ES-I3 (cell line): Measurements from ENCODE around the gene ZNF700.
"Not testable (repeated sequence)": the region's sequence is repeated elsewhere in the genome, so short reads cannot be mapped to it uniquely, and the experiment has no call there.

ENCODE experiments used
- H3K36me3 ChIP-seq: 2 replicates; pipeline ENCODE4 v1.6.1; 2013; ENCODE audit warnings: mild to moderate bottlenecking, low read length, control low read depth, moderate library complexity; ENCODE audit not compliant: insufficient read depth
- H3K4me1 ChIP-seq: 2 replicates; pipeline ENCODE4 v1.6.1; 2013; ENCODE audit warnings: mild to moderate bottlenecking, control low read depth, low read length; ENCODE audit not compliant: insufficient read depth
- H3K9ac ChIP-seq: 2 replicates; pipeline ENCODE4 v1.6.1; 2013; ENCODE audit warnings: low read depth, mild to moderate bottlenecking, low read length, moderate library complexity
- H3K9me3 ChIP-seq: 2 replicates; pipeline ENCODE4 v1.6.1; 2013; ENCODE audit warnings: mild to moderate bottlenecking, low read length, moderate library complexity; ENCODE audit not compliant: control insufficient read depth, insufficient read depth

ZNF700 gene

GRCh38 chr19:11949614-11950080, 24.7 kb downstream of the ZNF700 start:
- not testable (repeated sequence) for H3K36me3 ChIP-seq, H3K9ac ChIP-seq, H3K4me1 ChIP-seq
- H3K9me3 ChIP-seq, result peaks cover 30% of the 10 kb centered on the region

- Histone ChIP-seq H3K36me3 (peaks cover 4% of the 10 kb centered on the region; the same call in 1 of the 2 replicates), H3K9me3 (peaks cover 28% of the 10 kb centered on the region)
Measured at GRCh38 chr19:11950312-11950711, 25.4 kb downstream of the ZNF700 start.

DNA sequence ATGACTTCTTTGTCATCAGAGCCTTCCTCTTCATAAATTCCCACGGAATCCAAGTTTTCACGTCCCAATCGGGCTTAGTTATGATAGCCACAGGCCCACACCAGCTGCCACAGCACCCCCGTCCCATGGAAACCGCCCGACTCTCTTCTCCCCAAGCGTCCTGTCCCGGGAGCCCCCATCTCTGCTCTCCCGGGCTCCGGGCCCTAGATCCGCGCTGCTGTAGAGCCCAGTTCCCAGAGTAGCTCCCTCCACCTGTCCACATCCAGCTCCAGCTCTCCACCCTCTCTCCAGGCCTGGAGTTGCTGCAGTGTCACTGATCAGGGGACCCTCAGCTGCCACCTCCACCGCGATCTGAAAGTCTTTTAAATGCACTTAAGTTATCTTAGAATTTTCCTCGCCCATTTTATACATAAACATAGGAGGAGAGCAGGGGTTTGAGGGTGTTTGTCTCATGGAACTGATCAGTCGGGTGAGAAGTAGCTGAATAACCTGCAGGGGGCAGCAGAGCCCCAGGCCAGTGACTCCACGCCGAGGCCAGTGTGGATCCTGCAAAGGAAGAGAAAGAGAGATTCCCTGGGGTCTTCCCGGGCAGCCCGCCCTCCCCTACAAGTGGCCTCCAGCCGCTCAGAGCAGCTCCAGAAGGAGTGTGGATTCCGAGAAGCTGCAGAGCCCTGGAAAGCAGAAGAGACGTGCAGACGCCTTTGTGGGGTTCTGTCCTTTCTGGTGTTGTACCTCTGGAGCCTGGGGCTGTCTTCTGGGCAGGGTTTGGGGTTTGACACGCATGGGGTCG, 38.9 kb downstream of the ZNF700 start:
- 0 out of 2 replicates have a peak, but pooled peaks cover 6% of the 10 kb centered on the region for H3K9me3 ChIP-seq
- no peaks in the 10 kb centered on the region for H3K36me3 ChIP-seq
- no peak overlapping the region for H3K9ac ChIP-seq
- H3K4me1 ChIP-seq, result no peaks in the 10 kb centered on the region

More at GRCh38 chr19:11950312-11950711, 25.4 kb downstream of the ZNF700 start:
- Histone ChIP-seq H3K9ac (no peak overlapping the region), H3K4me1 (no peaks in the 10 kb centered on the region)

GRCh38 chr19:11964496-11964857, 39.6 kb downstream of the ZNF700 start:
- no peaks in the 10 kb centered on the region for H3K36me3 ChIP-seq
- 0 out of 2 replicates have a peak, but pooled peaks cover 4% of the 10 kb centered on the region for H3K9me3 ChIP-seq
- H3K4me1 ChIP-seq, result no peaks in the 10 kb centered on the region
- no peak overlapping the region for H3K9ac ChIP-seq

DNA sequence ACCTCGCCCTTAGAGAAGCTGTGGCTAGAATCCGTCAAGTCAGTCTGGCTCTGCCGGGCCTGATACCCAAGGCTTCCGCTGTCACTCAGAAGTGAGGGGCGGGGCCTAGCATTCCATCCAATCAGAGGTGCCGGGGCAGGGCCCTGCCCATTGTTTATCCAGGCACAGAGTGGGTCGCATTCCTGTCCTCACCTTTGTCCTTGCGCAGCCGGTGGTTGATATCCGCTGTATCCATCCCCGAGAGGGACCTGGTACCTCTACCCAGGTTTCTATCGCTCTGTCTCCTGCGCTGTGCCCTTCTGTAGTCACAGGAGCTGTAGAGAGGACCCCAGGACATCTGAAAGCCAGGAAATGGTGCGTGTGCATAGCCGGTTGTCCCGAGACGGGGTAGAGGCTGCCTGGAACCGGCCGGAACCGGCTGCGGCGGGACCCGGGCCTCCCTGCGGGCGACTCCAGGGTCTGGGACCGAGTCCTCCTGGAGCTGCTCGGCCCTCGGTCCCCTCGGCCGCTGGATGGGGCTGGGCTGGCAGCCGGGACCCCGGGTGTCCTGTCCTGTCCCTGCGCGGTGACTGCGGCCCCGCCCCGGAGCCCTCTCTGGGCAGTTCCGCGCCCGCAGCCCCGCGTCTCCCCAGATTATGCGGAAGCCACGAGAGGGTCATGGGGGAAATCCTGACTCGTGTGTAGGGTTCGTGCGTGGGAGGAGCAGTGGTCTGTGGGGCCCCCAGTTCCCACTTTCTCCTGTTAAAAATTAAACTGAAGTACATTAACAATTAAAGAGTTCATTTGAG, 40.1 kb downstream of the ZNF700 start, which contains the start of gene ZNF763:
Gene ZNF763 (plus strand): TSS at position 183 of the 788 bp plus-strand sequence. CDS start 169 bp downstream, at position 352.
- Histone ChIP-seq H3K9me3 (no peaks in the 10 kb centered on the region), H3K36me3 (no peaks in the 10 kb centered on the region), H3K4me1 (no peaks in the 10 kb centered on the region), H3K9ac (peak within 1 kb of the TSS; percentile 38)

GRCh38 chr19:11970174-11970573, 45.3 kb downstream of the ZNF700 start:
- no peaks in the 10 kb centered on the region for H3K4me1 ChIP-seq
- no peak overlapping the region for H3K9ac ChIP-seq
- no peaks in the 10 kb centered on the region; the same call in 1 of the 2 replicates for H3K9me3 ChIP-seq
- H3K36me3 ChIP-seq, result no peaks in the 10 kb centered on the region

DNA sequence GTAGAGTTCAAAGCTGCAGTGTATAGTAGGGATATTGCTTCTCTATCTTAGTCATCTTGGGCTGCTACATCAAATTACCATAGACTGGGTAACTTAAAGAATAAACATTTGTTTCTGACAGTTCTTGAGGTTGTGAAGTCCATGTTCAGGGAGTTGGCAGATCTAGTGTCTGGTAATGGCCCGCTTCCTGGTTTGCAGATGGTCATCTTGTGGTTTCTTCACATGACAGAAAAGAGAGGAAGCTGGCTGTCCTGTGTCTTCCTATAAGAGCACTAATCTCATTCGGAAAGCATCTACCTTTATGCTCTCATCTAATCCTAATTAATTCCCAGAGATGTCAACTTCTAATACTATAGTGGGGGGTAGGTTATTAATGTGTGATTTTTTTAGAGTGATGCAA, 46.1 kb downstream of the ZNF700 start:
- Histone ChIP-seq H3K9me3 (no peaks in the 10 kb centered on the region; the same call in 1 of the 2 replicates), H3K9ac (no peak overlapping the region), H3K4me1 (no peaks in the 10 kb centered on the region), H3K36me3 (no peaks in the 10 kb centered on the region)

DNA sequence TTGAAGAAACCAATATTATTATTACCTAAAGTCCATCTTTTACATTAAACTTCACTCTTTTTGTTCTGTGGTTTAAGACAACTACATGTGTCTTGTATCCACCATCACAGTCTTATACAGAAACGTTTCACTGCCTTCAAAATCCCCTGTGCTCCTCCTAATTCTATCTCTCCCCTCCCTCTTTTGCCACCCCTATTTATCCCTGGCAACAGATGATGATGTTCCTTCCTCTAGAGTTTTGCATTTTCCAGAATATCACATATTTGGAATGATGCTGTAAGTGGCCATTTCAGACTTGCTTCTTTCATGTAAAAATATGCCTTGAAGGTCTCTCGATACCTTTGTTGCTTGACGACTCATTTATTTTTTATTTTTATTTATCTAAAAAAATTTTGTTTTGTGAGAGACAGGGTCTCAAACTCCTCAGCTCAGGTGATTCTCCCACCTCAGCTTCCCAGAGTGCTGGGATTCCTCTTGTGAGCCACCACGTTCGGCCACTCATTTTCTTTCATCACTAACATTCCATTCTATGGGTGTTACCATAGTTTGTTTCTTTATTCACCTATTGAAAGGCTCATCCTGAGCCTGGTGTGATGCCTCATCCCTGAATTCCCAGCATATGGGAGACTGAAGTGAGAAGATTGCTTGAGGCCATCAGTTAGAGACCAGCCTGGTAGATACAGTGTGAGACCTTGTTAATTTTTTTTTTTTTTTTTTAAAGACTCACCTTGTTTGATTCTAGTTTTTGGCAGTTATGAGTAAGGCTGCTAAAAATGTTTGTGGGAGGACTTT, 48.3 kb downstream of the ZNF700 start:
- H3K9ac ChIP-seq, result no peak overlapping the region
- H3K9me3 ChIP-seq, result no peaks in the 10 kb centered on the region; the same call in 1 of the 2 replicates
- H3K4me1 ChIP-seq, result no peaks in the 10 kb centered on the region
- no peaks in the 10 kb centered on the region for H3K36me3 ChIP-seq

DNA sequence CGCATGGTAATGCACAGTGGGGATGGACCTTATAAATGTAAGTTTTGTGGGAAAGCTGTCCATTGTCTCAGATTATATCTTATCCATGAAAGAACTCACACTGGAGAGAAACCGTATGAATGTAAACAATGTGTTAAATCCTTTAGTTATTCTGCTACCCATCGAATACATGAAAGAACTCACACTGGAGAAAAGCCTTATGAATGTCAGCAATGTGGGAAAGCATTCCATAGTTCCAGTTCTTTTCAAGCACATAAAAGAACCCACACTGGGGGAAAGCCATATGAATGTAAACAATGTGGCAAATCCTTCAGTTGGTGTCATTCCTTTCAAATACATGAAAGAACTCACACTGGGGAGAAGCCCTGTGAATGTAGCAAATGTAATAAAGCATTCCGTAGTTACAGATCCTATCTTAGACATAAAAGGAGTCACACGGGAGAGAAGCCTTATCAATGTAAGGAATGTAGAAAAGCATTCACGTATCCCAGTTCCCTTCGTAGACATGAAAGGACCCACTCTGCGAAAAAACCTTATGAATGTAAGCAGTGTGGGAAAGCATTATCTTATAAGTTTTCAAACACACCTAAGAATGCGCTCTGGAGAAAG, 53.7 kb downstream of the ZNF700 start:
- Histone ChIP-seq H3K36me3 (no peaks in the 10 kb centered on the region; the same call in 1 of the 2 replicates), H3K9me3 (peaks cover 14% of the 10 kb centered on the region), H3K4me1 (no peaks in the 10 kb centered on the region), H3K9ac (no peak overlapping the region)

DNA sequence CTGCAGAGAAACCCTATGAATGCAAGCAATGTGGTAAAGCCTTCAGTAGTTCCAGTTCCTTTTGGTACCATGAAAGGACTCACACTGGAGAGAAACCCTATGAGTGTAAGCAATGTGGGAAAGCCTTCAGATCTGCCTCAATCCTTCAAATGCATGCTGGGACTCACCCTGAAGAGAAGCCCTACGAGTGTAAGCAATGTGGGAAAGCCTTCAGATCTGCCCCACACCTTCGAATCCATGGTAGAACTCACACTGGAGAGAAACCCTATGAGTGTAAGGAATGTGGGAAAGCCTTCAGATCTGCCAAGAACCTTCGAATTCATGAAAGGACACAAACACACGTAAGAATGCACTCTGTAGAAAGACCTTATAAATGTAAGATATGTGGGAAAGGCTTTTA, 54.6 kb downstream of the ZNF700 start:
- H3K4me1 ChIP-seq, result no peaks in the 10 kb centered on the region

DNA sequence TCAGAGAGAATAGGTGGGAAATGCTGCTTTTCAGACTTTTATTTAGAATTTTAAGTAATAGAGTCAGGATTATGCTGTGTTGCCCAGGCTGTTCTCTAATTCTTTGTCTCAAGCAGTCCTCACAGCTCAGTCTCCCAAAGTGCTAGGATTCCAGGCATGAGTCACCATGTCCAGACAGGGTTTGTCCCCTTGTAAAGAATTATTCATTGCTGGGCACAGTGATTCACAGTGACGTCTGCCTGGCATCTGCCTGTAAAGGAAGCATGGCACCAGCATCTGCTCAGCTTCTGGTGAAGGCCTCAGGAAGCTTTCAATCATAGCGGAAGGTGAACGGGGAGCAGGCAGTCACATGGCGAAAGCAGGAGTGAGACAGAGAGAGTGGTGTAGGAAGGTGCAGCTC, 57.6 kb downstream of the ZNF700 start:
- H3K9ac ChIP-seq, result no peak overlapping the region
- no peaks in the 10 kb centered on the region; the same call in 1 of the 2 replicates for H3K36me3 ChIP-seq
- H3K4me1 ChIP-seq, result no peaks in the 10 kb centered on the region
- peaks cover 18% of the 10 kb centered on the region for H3K9me3 ChIP-seq

More for the DNA sequence above, 54.6 kb downstream of the ZNF700 start:
- Histone ChIP-seq H3K9me3 (peaks cover 18% of the 10 kb centered on the region), H3K36me3 (no peaks in the 10 kb centered on the region; the same call in 1 of the 2 replicates), H3K9ac (no peak overlapping the region)

- Histone ChIP-seq H3K9me3 (peaks cover 15% of the 10 kb centered on the region), H3K4me1 (no peaks in the 10 kb centered on the region), H3K36me3 (no peaks in the 10 kb centered on the region), H3K9ac (no peak overlapping the region)
Measured at GRCh38 chr19:11984986-11985385, 60.1 kb downstream of the ZNF700 start.

DNA sequence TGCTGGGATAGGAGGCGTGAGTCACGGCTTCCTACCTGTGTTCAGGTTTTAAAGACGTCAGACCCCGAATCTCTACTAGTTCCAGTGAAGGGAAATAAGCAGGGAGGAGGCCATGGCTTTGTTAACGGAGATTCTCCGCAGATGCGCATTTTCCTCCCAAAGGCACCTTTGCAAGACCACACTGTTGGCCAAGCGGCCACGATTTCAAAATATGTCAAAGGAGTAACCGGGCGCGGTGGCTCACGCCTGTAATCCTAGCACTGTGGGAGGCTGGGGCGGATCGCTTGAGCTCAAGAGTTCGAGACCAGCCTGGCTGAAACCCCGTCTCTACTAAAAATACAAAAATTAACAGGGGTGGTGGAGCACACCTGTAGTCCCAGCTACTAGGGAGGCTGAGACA, 61.8 kb downstream of the ZNF700 start:
- peaks cover 7% of the 10 kb centered on the region for H3K9me3 ChIP-seq
- no peak overlapping the region for H3K9ac ChIP-seq
- no peaks in the 10 kb centered on the region for H3K4me1 ChIP-seq
- H3K36me3 ChIP-seq, result no peaks in the 10 kb centered on the region
